ENCODE data around the gene TUB. TPM values are rescaled to one million over a fixed set of nuclear protein-coding genes. Genes with fewer than 3 reads are reported as not detected.

TUB gene
- total RNA-seq, 2 donors from 2014 or later, result 2.9 to 8.6 TPM

GRCh38 chr11:8069771-8070170, 11.2 kb upstream of the TUB start:
- no peak for DNase-seq
- peaks cover 10% of the 10 kb centered on the region for H3K4me1 ChIP-seq
- WGBS, 2 donors, result 67 to 72% methylated on average over 8 of the region's 8 CpGs

GRCh38 chr11:8070417-8071115, 10.4 kb upstream of the TUB start:
- no peak for ATAC-seq
- WGBS, 2 donors, result 38 to 41% methylated on average over 3 of the region's 3 CpGs
- no peak overlapping the region for H3K27ac ChIP-seq

More at GRCh38 chr11:8069771-8070170, 11.2 kb upstream of the TUB start:
- H3K4me3 ChIP-seq, result no peak overlapping the region
- ATAC-seq, result no peak
- no peak overlapping the region for H3K27ac ChIP-seq
- no peak for TF ChIP-seq CTCF (IDR thresholded peaks at IDR 0.05)
- no peak for TF ChIP-seq POLR2A (IDR thresholded peaks at IDR 0.05)
- no peaks in the 10 kb centered on the region for H3K27me3 ChIP-seq
- no peaks in the 10 kb centered on the region for H3K36me3 ChIP-seq (replicated peaks in 1 of 2; ENCODE audit: insufficient read depth in 1 of 2, low read depth in 2 of 2)
- intact Hi-C loops (cut with DNase I), result no loop called here
- H3K9me3 ChIP-seq, result no peaks in the 10 kb centered on the region

GRCh38 chr11:8071616-8072581, 9.1 kb upstream of the TUB start:
- Histone ChIP-seq H3K4me1 (peaks cover 10% of the 10 kb centered on the region), H3K4me3 (no peak overlapping the region), H3K27me3 (no peaks in the 10 kb centered on the region), H3K27ac (no peak overlapping the region), H3K9me3 (no peaks in the 10 kb centered on the region), H3K36me3 (replicated peaks in 1 of 2; ENCODE audit: insufficient read depth in 1 of 2, low read depth in 2 of 2) (no peaks in the 10 kb centered on the region)
- intact Hi-C loops (cut with DNase I), result no loop called here
- DNase-seq (peak in 1 of 4 donors; percentile 5), ATAC-seq (no peak)
- WGBS, 2 donors, result 65 to 67% methylated on average over 17 to 18 of the region's 18 CpGs
- TF ChIP-seq POLR2A (IDR thresholded peaks at IDR 0.05) (no peak), CTCF (IDR thresholded peaks at IDR 0.05) (no peak)

More at GRCh38 chr11:8070417-8071115, 10.4 kb upstream of the TUB start:
- TF ChIP-seq POLR2A (IDR thresholded peaks at IDR 0.05), result no peak
- TF ChIP-seq CTCF (IDR thresholded peaks at IDR 0.05), result peak in 3 of 7 experiments; percentile 11 to 24 (median 11)
- Histone ChIP-seq H3K4me3 (no peak overlapping the region), H3K36me3 (replicated peaks in 1 of 2; ENCODE audit: insufficient read depth in 1 of 2, low read depth in 2 of 2) (no peaks in the 10 kb centered on the region), H3K9me3 (no peaks in the 10 kb centered on the region), H3K4me1 (peaks cover 10% of the 10 kb centered on the region), H3K27me3 (no peaks in the 10 kb centered on the region)
- no peak for DNase-seq
- intact Hi-C loops (cut with DNase I), result no loop called here

- no peaks in the 10 kb centered on the region for H3K4me1 ChIP-seq
- TF ChIP-seq CTCF (IDR thresholded peaks at IDR 0.05) (no peak), POLR2A (IDR thresholded peaks at IDR 0.05) (no peak)
- intact Hi-C loops (cut with DNase I), result no loop called here
- no peaks in the 10 kb centered on the region for H3K9me3 ChIP-seq
- DNase-seq, result no peak
- no peak for ATAC-seq
- WGBS, 2 donors, result 44 to 58% methylated on average over 2 of the region's 2 CpGs
- H3K27ac ChIP-seq, result no peak overlapping the region
- H3K27me3 ChIP-seq, result no peaks in the 10 kb centered on the region
- no peaks in the 10 kb centered on the region for H3K36me3 ChIP-seq (replicated peaks in 1 of 2; ENCODE audit: insufficient read depth in 1 of 2, low read depth in 2 of 2)
- no peak overlapping the region for H3K4me3 ChIP-seq
Observed at GRCh38 chr11:8075119-8075726, 5.8 kb upstream of the TUB start.

Measured in body of pancreas (tissue), 4 donors.